HepG2 (cell line): ENCODE data around the gene MAPK8IP1.

Experiments used
- CC2D1A ChIP-seq: sonication (generic); formaldehyde crosslinking; IDR thresholded peaks from 2 replicates; pipeline ENCODE4 v1.8.1; 2023; ENCODE audit warnings: mild to moderate bottlenecking, missing genetic modification reagents
- GABPA ChIP-seq, 2 experiments: IDR thresholded peaks; 2 replicates each; pipeline ENCODE4 v1.6.1; 2011 to 2016; ENCODE audit warnings: low read depth in 2 of 2, low read length in 1 of 2, missing biosample characterization in 1 of 2, missing genetic modification characterization in 1 of 2
- HMG20B ChIP-seq: conservative IDR thresholded peaks from 2 replicates; pipeline ENCODE4 v1.6.1; 2016; ENCODE audit warnings: missing genetic modification reagents, missing compliant biosample characterization
- MXI1 ChIP-seq: IDR thresholded peaks from 3 replicates; pipeline ENCODE4 v1.6.1; 2012; ENCODE audit warnings: low read depth, low read length, inconsistent platforms, borderline replicate concordance
- POLR2A ChIP-seq, 2 experiments: IDR thresholded peaks; 2 replicates each; pipeline ENCODE4 v1.6.1; 2011; ENCODE audit warnings: low read depth in 2 of 2, low read length in 2 of 2, mild to moderate bottlenecking in 1 of 2, moderate library complexity in 1 of 2; ENCODE audit not compliant: insufficient read depth in 1 of 2
- TAF1 ChIP-seq: sonication (generic); formaldehyde crosslinking; IDR thresholded peaks from 2 replicates; pipeline ENCODE4 v1.4.0; 2020; ENCODE audit warnings: missing genetic modification reagents
- TCF12 ChIP-seq, 2 experiments: fragments of 450-650 bp in 1 of 2; sonication (generic) in 1 of 2; formaldehyde crosslinking in 1 of 2; IDR thresholded peaks; 2 replicates each; pipeline versions ENCODE4 v1.6.1 to v1.8.0; 2017 to 2022; ENCODE audit warnings: antibody characterized with exemption in 1 of 2, mild to moderate bottlenecking in 1 of 2, missing genetic modification reagents in 1 of 2, moderate library complexity in 1 of 2
- ZBTB2 ChIP-seq: sonication (generic); formaldehyde crosslinking; IDR thresholded peaks from 2 replicates; pipeline ENCODE4 v1.8.0; 2022; ENCODE audit warnings: low read depth, missing genetic modification reagents
- ZBTB42 ChIP-seq: sonication (generic); formaldehyde crosslinking; IDR thresholded peaks from 2 replicates; pipeline ENCODE4 v1.5.0; 2020; ENCODE audit warnings: mild to moderate bottlenecking, missing genetic modification reagents
- ZNF207 ChIP-seq: fragments of 450-650 bp; IDR thresholded peaks from 2 replicates; pipeline ENCODE4 v1.6.1; 2016; ENCODE audit warnings: antibody characterized with exemption, borderline replicate concordance
- ZNF326 ChIP-seq: sonication (generic); formaldehyde crosslinking; IDR thresholded peaks from 2 replicates; pipeline ENCODE4 v1.4.0; 2020; ENCODE audit warnings: missing genetic modification reagents, borderline replicate concordance

DNA sequence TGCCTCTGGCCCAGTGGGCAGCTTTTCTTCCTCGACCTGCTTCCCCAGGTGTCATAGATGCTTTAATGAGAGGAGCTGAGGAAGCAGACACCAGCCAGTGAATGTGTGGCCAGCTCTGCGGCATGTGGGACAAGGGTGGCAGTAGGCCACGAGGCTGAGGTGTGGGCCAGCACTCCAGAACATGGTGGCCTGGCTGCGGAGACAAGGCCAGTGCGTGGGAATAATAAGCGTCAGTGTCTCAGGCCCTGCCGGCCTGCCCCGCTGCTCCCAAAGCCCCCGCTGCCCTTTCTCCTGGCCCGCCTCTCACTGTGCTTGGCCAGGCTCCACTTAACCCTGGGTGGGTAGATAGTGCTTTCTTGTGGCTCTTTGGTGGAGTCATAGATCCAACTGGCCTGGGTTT, 2.1 kb downstream of the MAPK8IP1 start:
- no peak for TF ChIP-seq TAF1 (CRISPR knock-in tag)
- TF ChIP-seq HMG20B (CRISPR knock-in tag) = no peak
- no peak for TF ChIP-seq CC2D1A (CRISPR knock-in tag)
- no peak for TF ChIP-seq MXI1
- no peak for TF ChIP-seq ZNF326 (CRISPR knock-in tag)
- TF ChIP-seq ZBTB42 = no peak
- no peak for TF ChIP-seq ZNF207
- no peak for TF ChIP-seq POLR2A (IDR thresholded peaks at IDR 0.05; ENCODE audit: insufficient read depth in 1 of 2, low read depth in 2 of 2, low read length in 2 of 2)
- no peak for TF ChIP-seq GABPA (IDR thresholded peaks at IDR 0.05; ENCODE audit: low read depth, low read length)
- no peak for TF ChIP-seq GABPA (CRISPR knock-in tag; IDR thresholded peaks at IDR 0.05; ENCODE audit: low read depth)
- TF ChIP-seq TCF12 (IDR thresholded peaks at IDR 0.05) = no peak
- TF ChIP-seq TCF12 (CRISPR knock-in tag; IDR thresholded peaks at IDR 0.05) = no peak
- TF ChIP-seq ZBTB2 (CRISPR knock-in tag) = no peak
